HL-60 (cell line): ENCODE data around the gene C18orf32.

Experiments used
- CTCF ChIP-seq: IDR thresholded peaks from one replicate; pipeline ENCODE4 v1.5.1; 2011; ENCODE audit warnings: low read length, control low read depth, inconsistent platforms; ENCODE audit not compliant: insufficient read depth
- REST ChIP-seq: IDR thresholded peaks from 2 replicates; pipeline ENCODE4 v1.6.1; 2012; ENCODE audit warnings: low read depth; ENCODE audit not compliant: insufficient replicate concordance
- SPI1 ChIP-seq: IDR thresholded peaks from 2 replicates; pipeline ENCODE4 v1.6.1; 2012; ENCODE audit warnings: low read depth, mild to moderate bottlenecking, borderline replicate concordance

- TF ChIP-seq CTCF: no peak
- TF ChIP-seq REST: no peak
- no peak for TF ChIP-seq SPI1
These were observed 32.3 kb upstream of the C18orf32 start for GRCh38 chr18:49519101-49519971.
